Measurements from ENCODE around the gene CDKL4. TPM values are rescaled to one million over a fixed set of nuclear protein-coding genes. Genes with fewer than 3 reads are reported as not detected.
A peak's percentile ranks its signal among the peaks of the same experiment; 100 is the strongest.
"Not testable (repeated sequence)": the region's sequence is repeated elsewhere in the genome, so short reads cannot be mapped to it uniquely, and the experiment has no call there.

CDKL4 gene
- total RNA-seq, 5 donors from 2014 or later (not counting 1 experiment from before 2014, with no cell fraction given), result 0.32 to 0.66 (median 0.39) TPM; not detected in 2

DNA sequence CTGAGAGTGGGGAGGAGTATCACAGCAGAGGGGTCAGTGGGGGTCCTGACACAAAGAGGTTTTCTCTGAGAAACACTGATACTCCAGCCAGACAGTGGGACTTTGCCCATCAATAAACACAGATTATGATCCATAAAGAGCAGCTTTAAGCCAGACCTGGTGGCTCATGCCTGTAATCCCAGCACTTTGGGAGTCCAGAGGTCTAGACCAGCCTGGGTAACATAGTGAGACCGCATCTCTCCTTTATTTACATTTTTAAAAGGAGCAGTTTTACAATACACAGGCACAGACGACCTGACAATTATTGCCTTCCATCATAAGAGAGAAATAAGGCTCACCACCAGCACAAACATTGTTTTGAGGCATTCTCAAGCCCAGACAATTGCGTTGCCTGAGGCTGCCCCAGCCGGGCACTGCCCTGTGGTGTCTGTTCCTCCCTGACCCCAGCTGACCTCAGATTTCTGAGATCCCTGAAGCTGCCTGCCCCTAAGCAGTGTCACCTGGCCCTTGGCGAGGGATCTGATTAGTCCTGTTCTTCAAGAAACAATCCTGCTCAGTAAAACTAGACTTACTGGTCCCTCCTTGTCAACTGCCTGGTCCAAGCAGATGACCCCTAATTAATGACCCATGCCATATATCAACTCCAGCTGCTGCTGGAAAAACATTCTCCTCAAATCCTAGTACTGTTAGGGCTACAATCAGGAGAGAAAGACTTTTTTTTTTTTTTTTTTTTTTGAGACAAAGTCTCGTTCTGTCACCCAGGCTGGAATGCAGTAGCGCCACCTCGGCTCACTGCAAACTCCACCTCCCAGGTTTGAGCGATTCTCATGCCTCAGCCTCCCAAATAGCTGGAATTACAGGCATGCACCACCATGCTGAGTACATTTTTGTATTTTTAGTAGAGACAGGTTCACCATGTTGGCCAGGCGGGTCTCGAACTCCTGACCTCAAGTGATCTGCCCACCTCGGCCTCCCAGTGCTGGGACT, 63.5 kb downstream of the CDKL4 start:
- POLR2A ChIA-PET, result no interaction called here

DNA sequence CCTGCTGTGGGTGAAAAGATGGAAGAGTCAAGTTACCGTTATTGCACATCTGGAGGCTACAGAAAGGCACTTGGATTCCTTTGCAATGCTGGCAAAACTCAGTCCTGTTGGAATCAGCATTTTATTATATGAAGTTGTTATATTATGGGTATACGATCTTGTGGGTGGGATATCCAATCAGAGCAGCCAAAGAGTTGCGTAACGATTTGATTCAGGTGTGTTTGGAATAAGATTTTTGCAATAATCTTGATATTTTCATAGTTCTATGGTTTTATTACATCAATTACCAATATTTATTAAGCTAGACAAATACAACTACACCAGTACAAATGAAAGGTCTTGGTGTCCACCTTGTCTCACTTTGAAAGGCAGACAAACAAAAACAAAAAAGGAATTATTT, 65.0 kb downstream of the CDKL4 start:
- Histone ChIP-seq H3K27me3 (replicated peaks in 1 of 2; ENCODE audit: control insufficient read depth in 2 of 2, extremely low read depth in 1 of 2, insufficient read depth in 2 of 2, low read length in 1 of 2) (no peaks in the 10 kb centered on the region), H3K4me1 (ENCODE audit: control insufficient read depth in 1 of 2, extremely low read depth in 1 of 2, insufficient read depth in 2 of 2, low read length in 2 of 2) (no peaks in the 10 kb centered on the region), H3K9me3 (no peaks in the 10 kb centered on the region), H3K36me3 (ENCODE audit: control insufficient read depth in 2 of 2, extremely low read depth in 1 of 2, insufficient read depth in 1 of 2, low read length in 1 of 2) (no peaks in the 10 kb centered on the region), H3K27ac (ENCODE audit: low read length) (no peak overlapping the region), H3K4me3 (ENCODE audit: control insufficient read depth in 1 of 2, extremely low read depth in 1 of 2, low read length in 1 of 2) (no peak overlapping the region)
- H3K27me3 Mint-ChIP-seq, result no peaks in the 10 kb centered on the region
- no peak overlapping the region for H3K27ac Mint-ChIP-seq
- ChIA-PET POLR2A (no interaction called here), CTCF (no interaction called here)
- ATAC-seq (replicated peaks in 1 of 4), result no peak
- 100% methylated on average over 1 of the region's 4 CpGs for WGBS (ENCODE audit: insufficient coverage)
- H3K36me3 Mint-ChIP-seq, result no peaks in the 10 kb centered on the region
- DNase-seq, result no peak
- H3K4me1 Mint-ChIP-seq, result no peaks in the 10 kb centered on the region
- H3K4me3 Mint-ChIP-seq, result no peak overlapping the region
- no peaks in the 10 kb centered on the region for H3K9me3 Mint-ChIP-seq

More for the DNA sequence above, 63.5 kb downstream of the CDKL4 start:
- 89% methylated on average over 8 of the region's 12 CpGs for WGBS (ENCODE audit: insufficient coverage)
- ATAC-seq (replicated peaks in 1 of 4), result no peak
- Mint-ChIP-seq H3K4me3 (no peak overlapping the region), H3K36me3 (no peaks in the 10 kb centered on the region), H3K4me1 (no peaks in the 10 kb centered on the region), H3K9me3 (no peaks in the 10 kb centered on the region), H3K27me3 (no peaks in the 10 kb centered on the region), H3K27ac (no peak overlapping the region)
- Histone ChIP-seq H3K9me3 (no peaks in the 10 kb centered on the region), H3K4me1 (ENCODE audit: control insufficient read depth in 1 of 2, extremely low read depth in 1 of 2, insufficient read depth in 2 of 2, low read length in 2 of 2) (no peaks in the 10 kb centered on the region), H3K36me3 (ENCODE audit: control insufficient read depth in 2 of 2, extremely low read depth in 1 of 2, insufficient read depth in 1 of 2, low read length in 1 of 2) (no peaks in the 10 kb centered on the region), H3K4me3 (ENCODE audit: control insufficient read depth in 1 of 2, extremely low read depth in 1 of 2, low read length in 1 of 2) (no peak overlapping the region), H3K27ac (ENCODE audit: low read length) (no peak overlapping the region), H3K27me3 (replicated peaks in 1 of 2; ENCODE audit: control insufficient read depth in 2 of 2, extremely low read depth in 1 of 2, insufficient read depth in 2 of 2, low read length in 1 of 2) (no peaks in the 10 kb centered on the region)
- CTCF ChIA-PET, result no interaction called here
- no peak for DNase-seq

DNA sequence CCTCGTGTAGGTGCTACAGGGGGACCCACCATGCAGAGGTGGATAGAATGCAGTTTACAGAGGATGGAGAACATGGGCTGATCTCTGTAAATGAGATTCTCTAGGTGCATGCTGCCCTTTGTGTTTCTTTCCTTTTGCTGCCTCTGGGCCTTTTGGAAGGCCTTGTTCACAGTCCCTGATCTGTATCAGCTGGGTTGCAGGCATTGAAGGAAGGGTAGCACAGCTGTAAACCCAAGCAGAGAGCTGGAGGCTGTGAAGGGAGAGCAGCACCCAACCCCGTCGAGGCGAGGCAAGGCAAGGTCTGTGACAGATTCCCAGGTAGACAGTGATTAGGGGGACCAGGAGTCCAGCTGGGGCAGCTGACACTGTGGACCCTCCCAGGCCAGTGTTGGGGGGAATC, 66.8 kb downstream of the CDKL4 start:
- H3K4me3 Mint-ChIP-seq, result no peak overlapping the region
- no peaks in the 10 kb centered on the region for H3K36me3 Mint-ChIP-seq
- ChIA-PET CTCF (no interaction called here), POLR2A (interaction anchor here in 1 of 2 donors (0.6 kb wide), 2 partner anchors 23 to 98 kb away, joined by 3 to 4 read pairs; no protein-coding TSS in a partner anchor)
- no peaks in the 10 kb centered on the region for H3K4me1 Mint-ChIP-seq
- H3K9me3 ChIP-seq, result no peaks in the 10 kb centered on the region
- no peak overlapping the region for H3K4me3 ChIP-seq (ENCODE audit: control insufficient read depth in 1 of 2, extremely low read depth in 1 of 2, low read length in 1 of 2)
- H3K4me1 ChIP-seq (ENCODE audit: control insufficient read depth in 1 of 2, extremely low read depth in 1 of 2, insufficient read depth in 2 of 2, low read length in 2 of 2), result no peaks in the 10 kb centered on the region
- no peaks in the 10 kb centered on the region for H3K9me3 Mint-ChIP-seq
- H3K27ac Mint-ChIP-seq, result peak overlapping the region in 1 of 2 donors; percentile 46
- DNase-seq (no peak), ATAC-seq (replicated peaks in 1 of 4) (no peak)
- WGBS (ENCODE audit: insufficient coverage), result 91% methylated on average over 3 of the region's 4 CpGs
- no peak overlapping the region for H3K27ac ChIP-seq (ENCODE audit: low read length)
- H3K36me3 ChIP-seq (ENCODE audit: control insufficient read depth in 2 of 2, extremely low read depth in 1 of 2, insufficient read depth in 1 of 2, low read length in 1 of 2), result no peaks in the 10 kb centered on the region
- no peaks in the 10 kb centered on the region for H3K27me3 ChIP-seq (replicated peaks in 1 of 2; ENCODE audit: control insufficient read depth in 2 of 2, extremely low read depth in 1 of 2, insufficient read depth in 2 of 2, low read length in 1 of 2)
- H3K27me3 Mint-ChIP-seq, result no peaks in the 10 kb centered on the region

DNA sequence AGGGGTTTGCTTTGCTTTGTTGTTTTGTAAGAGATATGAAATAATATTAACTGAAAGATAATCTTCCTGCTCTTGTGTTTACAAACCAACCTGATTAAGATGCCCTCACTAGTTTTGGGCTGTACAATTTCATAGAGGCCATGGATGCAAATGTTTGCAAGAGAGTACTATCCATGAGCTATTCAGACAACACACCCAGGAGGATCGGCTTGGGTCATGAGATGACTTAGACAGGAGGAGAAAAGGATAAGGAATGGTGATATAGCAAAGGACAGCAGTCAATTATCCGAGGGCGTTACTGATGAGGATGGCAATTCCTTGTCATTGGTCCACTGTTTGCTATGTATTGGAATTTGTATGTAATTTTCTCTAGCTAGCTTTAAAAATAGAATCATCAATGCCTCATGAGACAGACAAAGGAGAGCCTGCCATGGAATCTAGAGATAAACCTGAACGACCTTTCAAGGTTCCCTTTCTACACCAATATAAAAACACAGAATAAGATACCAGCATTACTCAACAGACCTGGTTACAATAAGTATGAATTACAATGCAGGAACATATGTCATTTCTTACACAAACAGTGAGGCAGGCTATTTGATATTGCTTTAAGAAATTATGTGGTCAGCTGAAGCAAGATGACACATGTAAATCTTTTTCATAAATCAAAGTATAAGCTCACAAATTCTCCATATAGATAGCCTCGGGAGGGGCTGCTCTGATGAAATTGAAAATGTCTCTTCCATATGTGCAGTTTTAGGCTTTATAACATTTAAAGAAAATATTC, 68.6 kb downstream of the CDKL4 start:
- Mint-ChIP-seq H3K4me3 (no peak overlapping the region), H3K9me3 (no peaks in the 10 kb centered on the region), H3K4me1 (no peaks in the 10 kb centered on the region), H3K36me3 (no peaks in the 10 kb centered on the region), H3K27me3 (no peaks in the 10 kb centered on the region), H3K27ac (no peak overlapping the region)
- CTCF ChIA-PET, result interaction anchor here in 1 of 2 donors (0.6 kb wide), 1 partner anchor 51 kb away, joined by 3 read pairs; no protein-coding TSS in a partner anchor
- POLR2A ChIA-PET, result no interaction called here
- H3K9me3 ChIP-seq, result no peaks in the 10 kb centered on the region
- H3K36me3 ChIP-seq (ENCODE audit: control insufficient read depth in 2 of 2, extremely low read depth in 1 of 2, insufficient read depth in 1 of 2, low read length in 1 of 2), result no peaks in the 10 kb centered on the region
- H3K4me1 ChIP-seq (ENCODE audit: control insufficient read depth in 1 of 2, extremely low read depth in 1 of 2, insufficient read depth in 2 of 2, low read length in 2 of 2), result no peaks in the 10 kb centered on the region
- no peak for DNase-seq
- WGBS (ENCODE audit: insufficient coverage), result no CpG with 5 or more reads among the region's 5 CpGs
- no peak for ATAC-seq (replicated peaks in 1 of 4)
- H3K4me3 ChIP-seq (ENCODE audit: control insufficient read depth in 1 of 2, extremely low read depth in 1 of 2, low read length in 1 of 2), result no peak overlapping the region
- H3K27me3 ChIP-seq (replicated peaks in 1 of 2; ENCODE audit: control insufficient read depth in 2 of 2, extremely low read depth in 1 of 2, insufficient read depth in 2 of 2, low read length in 1 of 2), result no peaks in the 10 kb centered on the region
- H3K27ac ChIP-seq (ENCODE audit: low read length), result no peak overlapping the region

DNA sequence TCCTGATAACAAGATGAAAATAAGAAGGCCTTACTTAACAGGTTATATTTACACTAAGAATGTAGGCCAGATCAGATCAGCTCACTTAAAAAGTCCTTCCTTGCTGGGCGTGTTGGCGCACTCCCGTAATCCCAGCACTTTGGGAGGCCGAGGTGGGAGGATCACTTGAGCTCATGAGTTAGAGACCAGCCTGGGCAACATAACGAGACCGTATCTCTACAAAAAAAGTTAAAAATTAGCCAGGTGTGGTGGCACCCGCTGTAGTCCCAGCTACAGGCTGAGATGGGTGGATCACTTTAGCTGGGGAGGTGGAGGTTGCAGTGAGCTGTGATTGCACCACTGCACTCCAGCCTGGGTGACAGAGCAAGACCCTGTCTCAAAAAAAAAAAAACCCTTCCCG, 69.7 kb downstream of the CDKL4 start:
- CTCF ChIA-PET, result no interaction called here
- POLR2A ChIA-PET, result interaction anchor here in 1 of 2 donors (0.6 kb wide), 1 partner anchor 43 kb away, joined by 3 read pairs; no protein-coding TSS in a partner anchor
- DNase-seq (no peak), ATAC-seq (replicated peaks in 1 of 4) (no peak)
- Histone ChIP-seq H3K4me3 (ENCODE audit: control insufficient read depth in 1 of 2, extremely low read depth in 1 of 2, low read length in 1 of 2) (no peak overlapping the region), H3K36me3 (ENCODE audit: control insufficient read depth in 2 of 2, extremely low read depth in 1 of 2, insufficient read depth in 1 of 2, low read length in 1 of 2) (no peaks in the 10 kb centered on the region), H3K27ac (ENCODE audit: low read length) (no peak overlapping the region), H3K27me3 (replicated peaks in 1 of 2; ENCODE audit: control insufficient read depth in 2 of 2, extremely low read depth in 1 of 2, insufficient read depth in 2 of 2, low read length in 1 of 2) (no peaks in the 10 kb centered on the region), H3K9me3 (no peaks in the 10 kb centered on the region), H3K4me1 (ENCODE audit: control insufficient read depth in 1 of 2, extremely low read depth in 1 of 2, insufficient read depth in 2 of 2, low read length in 2 of 2) (no peaks in the 10 kb centered on the region)
- Mint-ChIP-seq H3K27ac (no peak overlapping the region), H3K4me1 (no peaks in the 10 kb centered on the region), H3K4me3 (no peak overlapping the region), H3K9me3 (no peaks in the 10 kb centered on the region), H3K36me3 (no peaks in the 10 kb centered on the region), H3K27me3 (no peaks in the 10 kb centered on the region)
- no CpG with 5 or more reads among the region's 8 CpGs for WGBS (ENCODE audit: insufficient coverage)

DNA sequence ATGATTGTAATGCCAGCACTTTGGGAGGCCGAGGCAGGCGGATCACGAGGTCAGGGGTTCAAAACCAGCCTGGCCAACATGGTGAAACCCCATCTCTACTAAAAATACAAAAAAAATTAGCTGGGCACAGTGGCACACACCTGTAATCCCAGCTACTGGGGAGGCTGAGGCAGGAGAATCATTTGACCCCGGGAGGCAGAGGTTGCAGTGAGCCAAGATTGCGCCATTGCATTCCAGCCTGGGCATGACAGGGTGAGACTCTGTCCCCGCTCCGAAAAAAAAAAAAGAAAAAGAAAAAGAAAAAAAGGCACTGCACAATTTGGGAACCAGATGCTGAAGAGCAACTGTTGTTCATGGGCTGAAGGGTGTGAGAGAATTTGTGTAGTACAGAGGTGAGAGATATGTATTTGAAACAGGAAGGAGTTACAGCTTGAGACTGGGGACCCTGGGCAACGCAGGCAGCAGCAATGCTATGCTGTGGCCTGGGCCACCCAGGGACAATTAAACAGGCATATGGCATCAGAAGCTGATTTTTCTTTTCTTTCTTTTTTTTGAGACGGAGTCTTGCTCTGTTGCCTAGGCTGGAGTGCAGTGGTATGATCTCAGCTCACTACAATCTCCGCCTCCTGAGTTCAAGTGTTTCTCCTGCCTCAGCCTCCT, 71.6 kb downstream of the CDKL4 start:
- H3K4me3 Mint-ChIP-seq; H3K27me3 ChIP-seq (replicated peaks in 1 of 2; ENCODE audit: control insufficient read depth in 2 of 2, extremely low read depth in 1 of 2, insufficient read depth in 2 of 2, low read length in 1 of 2); H3K27me3 Mint-ChIP-seq; H3K9me3 ChIP-seq; H3K4me3 ChIP-seq (ENCODE audit: control insufficient read depth in 1 of 2, extremely low read depth in 1 of 2, low read length in 1 of 2); H3K27ac ChIP-seq (ENCODE audit: low read length); H3K9me3 Mint-ChIP-seq; H3K27ac Mint-ChIP-seq; CTCF ChIA-PET; H3K36me3 Mint-ChIP-seq; H3K4me1 ChIP-seq (ENCODE audit: control insufficient read depth in 1 of 2, extremely low read depth in 1 of 2, insufficient read depth in 2 of 2, low read length in 2 of 2); DNase-seq; H3K36me3 ChIP-seq (ENCODE audit: control insufficient read depth in 2 of 2, extremely low read depth in 1 of 2, insufficient read depth in 1 of 2, low read length in 1 of 2); ATAC-seq (replicated peaks in 1 of 4); H3K4me1 Mint-ChIP-seq; POLR2A ChIA-PET: not testable (repeated sequence)
- 96% methylated on average over 7 of the region's 10 CpGs for WGBS (ENCODE audit: insufficient coverage)
